ENCODE results near the gene GPRIN2.

- TF ChIP-seq POLR2AphosphoS5 (IDR thresholded peaks at IDR 0.05) = no peak
- TF ChIP-seq CTCF (IDR thresholded peaks at IDR 0.05) = no peak
- no peak for TF ChIP-seq POLR2A (IDR thresholded peaks at IDR 0.05)
Measured at GRCh38 chr10:46538155-46538554, 18.3 kb downstream of the GPRIN2 start.
